HepG2 (cell line): ENCODE data around the gene NAA38. TPM values are rescaled to one million over a fixed set of nuclear protein-coding genes. Genes with fewer than 3 reads are reported as not detected.

ENCODE experiments used
- ATF1 ChIP-seq: IDR thresholded peaks from 2 replicates; pipeline ENCODE4 v1.6.1; 2016; ENCODE audit warnings: mild to moderate bottlenecking, control low read depth
- CBX1 ChIP-seq: IDR thresholded peaks from one replicate; pipeline ENCODE4 v1.6.1; 2016; ENCODE audit warnings: antibody characterized with exemption, low read depth
- GATAD1 ChIP-seq: IDR thresholded peaks from 2 replicates; pipeline ENCODE4 v1.6.1; 2016; ENCODE audit warnings: missing genetic modification reagents, missing compliant biosample characterization
- KDM5A ChIP-seq: fragments of 200-600 bp; sonication (generic); IDR thresholded peaks from 2 replicates; pipeline ENCODE4 v1.7.0; 2018; ENCODE audit warnings: antibody characterized with exemption, mild to moderate bottlenecking, low read length, borderline replicate concordance
- KMT2B ChIP-seq: IDR thresholded peaks from 2 replicates; pipeline ENCODE4 v1.6.1; 2016; ENCODE audit warnings: missing genetic modification reagents, missing compliant biosample characterization
- MED13 ChIP-seq: sonication (generic); formaldehyde crosslinking; IDR thresholded peaks from 2 replicates; pipeline ENCODE4 v1.5.0; 2020; ENCODE audit warnings: missing genetic modification reagents
- NR2F1 ChIP-seq, 2 experiments: fragments of 450-650 bp in 1 of 2; formaldehyde crosslinking in 1 of 2; IDR thresholded peaks; 2 replicates each; pipeline versions ENCODE4 v1.5.0 to v1.6.1; 2016 to 2020; ENCODE audit warnings: mild to moderate bottlenecking in 1 of 2, missing compliant biosample characterization in 1 of 2, missing genetic modification reagents in 1 of 2, moderate library complexity in 1 of 2
- PAX8 ChIP-seq: sonication (generic); formaldehyde crosslinking; IDR thresholded peaks from 2 replicates; pipeline ENCODE4 v1.8.0; 2022; ENCODE audit warnings: mild to moderate bottlenecking, missing genetic modification reagents, borderline replicate concordance
- POLR2AphosphoS2 ChIP-seq: IDR thresholded peaks from 2 replicates; pipeline ENCODE4 v1.6.1; 2011; ENCODE audit warnings: low read depth, low read length, improper control_type of control experiment
- SKI ChIP-seq: fragments of 450-650 bp; IDR thresholded peaks from one replicate; pipeline ENCODE4 v1.6.1; 2018; ENCODE audit warnings: mild to moderate bottlenecking; ENCODE audit not compliant: partially characterized antibody
- ZBTB37 ChIP-seq: sonication (generic); formaldehyde crosslinking; IDR thresholded peaks from 2 replicates; pipeline ENCODE4 v1.4.0; 2020; ENCODE audit warnings: mild to moderate bottlenecking, missing genetic modification reagents
- ZBTB8A ChIP-seq: sonication (generic); formaldehyde crosslinking; IDR thresholded peaks from 2 replicates; pipeline ENCODE4 v1.4.0; 2020; ENCODE audit warnings: mild to moderate bottlenecking, low read depth, missing genetic modification reagents, borderline replicate concordance
- ZC3H13 ChIP-seq: sonication (generic); formaldehyde crosslinking; IDR thresholded peaks from 2 replicates; pipeline ENCODE4 v1.8.1; 2023; ENCODE audit warnings: mild to moderate bottlenecking, missing genetic modification reagents, moderate library complexity
- ZFP36L2 ChIP-seq: sonication (generic); formaldehyde crosslinking; IDR thresholded peaks from 2 replicates; pipeline ENCODE4 v1.4.0; 2020; ENCODE audit warnings: missing genetic modification reagents
- ZNF24 ChIP-seq: fragments of 450-650 bp; IDR thresholded peaks from 2 replicates; pipeline ENCODE4 v1.6.1; 2017; ENCODE audit warnings: antibody characterized with exemption, mild to moderate bottlenecking
- ZNF382 ChIP-seq: sonication (generic); formaldehyde crosslinking; IDR thresholded peaks from 2 replicates; pipeline ENCODE4 v1.5.0; 2020; ENCODE audit warnings: missing genetic modification reagents, mild to moderate bottlenecking, borderline replicate concordance
- ZNF557 ChIP-seq: sonication (generic); formaldehyde crosslinking; IDR thresholded peaks from 2 replicates; pipeline ENCODE4 v1.4.0; 2020; ENCODE audit warnings: missing genetic modification reagents
- ZNF619 ChIP-seq: sonication (generic); formaldehyde crosslinking; IDR thresholded peaks from 2 replicates; pipeline ENCODE4 v1.4.0; 2020; ENCODE audit warnings: mild to moderate bottlenecking, missing genetic modification reagents
- ZNF644 ChIP-seq: IDR thresholded peaks from 2 replicates; pipeline ENCODE4 v1.6.1; 2016; ENCODE audit warnings: low read depth
- ZNF652 ChIP-seq: IDR thresholded peaks from 2 replicates; pipeline ENCODE4 v1.6.1; 2016; ENCODE audit warnings: low read depth, borderline replicate concordance
- ZNF678 ChIP-seq: sonication (generic); formaldehyde crosslinking; IDR thresholded peaks from 2 replicates; pipeline ENCODE4 v1.4.0; 2020; ENCODE audit warnings: mild to moderate bottlenecking, missing genetic modification reagents
- ZNF800 ChIP-seq: sonication (generic); formaldehyde crosslinking; IDR thresholded peaks from 2 replicates; pipeline ENCODE4 v1.4.0; 2020; ENCODE audit warnings: missing genetic modification reagents
- polyA plus RNA-seq, 8 experiments: library from polyadenylated mRNA; depleted of rRNA in 3 of 8; stranded (reverse) in 7 of 8; unstranded in 1 of 8; fragments of >200 nt; fragmentation: Illumina TruSeq in 4 of 8; extraction: Trizol in 4 of 8; gene quantifications; 2 replicates each; pipeline versions ENCODE4 v1.2.1 to v1.2.3, GENCODE V29; 2011 to 2016; ENCODE audit warnings: low read depth in 4 of 8, missing spikeins in 1 of 8, mixed read lengths in 1 of 8; ENCODE audit not compliant: insufficient read depth in 1 of 8
- total RNA-seq, 5 experiments: library from RNA; depleted of rRNA; stranded (reverse); fragments of >200 nt; fragmentation: Illumina TruSeq; extraction: Trizol; gene quantifications; 2 replicates each; pipeline ENCODE4 v1.2.3, GENCODE V29; 2016; ENCODE audit warnings: low read depth in 1 of 5
- TF ChIP-seq, protein P1 (sequence below): sonication (generic); formaldehyde crosslinking; IDR thresholded peaks from 2 replicates; pipeline ENCODE4 v1.4.0; 2020; ENCODE audit warnings: missing genetic modification reagents
- TF ChIP-seq, protein P2 (sequence below): IDR thresholded peaks from 2 replicates; pipeline ENCODE4 v1.6.1; 2016; ENCODE audit warnings: missing biosample characterization, missing genetic modification reagents, low read depth

NAA38 gene
- total and polyA plus RNA-seq, 2 of the 13 experiments (the other 11 are each of a cell fraction or from before 2014, with no cell fraction given): 46.9 to 91.6 TPM

DNA sequence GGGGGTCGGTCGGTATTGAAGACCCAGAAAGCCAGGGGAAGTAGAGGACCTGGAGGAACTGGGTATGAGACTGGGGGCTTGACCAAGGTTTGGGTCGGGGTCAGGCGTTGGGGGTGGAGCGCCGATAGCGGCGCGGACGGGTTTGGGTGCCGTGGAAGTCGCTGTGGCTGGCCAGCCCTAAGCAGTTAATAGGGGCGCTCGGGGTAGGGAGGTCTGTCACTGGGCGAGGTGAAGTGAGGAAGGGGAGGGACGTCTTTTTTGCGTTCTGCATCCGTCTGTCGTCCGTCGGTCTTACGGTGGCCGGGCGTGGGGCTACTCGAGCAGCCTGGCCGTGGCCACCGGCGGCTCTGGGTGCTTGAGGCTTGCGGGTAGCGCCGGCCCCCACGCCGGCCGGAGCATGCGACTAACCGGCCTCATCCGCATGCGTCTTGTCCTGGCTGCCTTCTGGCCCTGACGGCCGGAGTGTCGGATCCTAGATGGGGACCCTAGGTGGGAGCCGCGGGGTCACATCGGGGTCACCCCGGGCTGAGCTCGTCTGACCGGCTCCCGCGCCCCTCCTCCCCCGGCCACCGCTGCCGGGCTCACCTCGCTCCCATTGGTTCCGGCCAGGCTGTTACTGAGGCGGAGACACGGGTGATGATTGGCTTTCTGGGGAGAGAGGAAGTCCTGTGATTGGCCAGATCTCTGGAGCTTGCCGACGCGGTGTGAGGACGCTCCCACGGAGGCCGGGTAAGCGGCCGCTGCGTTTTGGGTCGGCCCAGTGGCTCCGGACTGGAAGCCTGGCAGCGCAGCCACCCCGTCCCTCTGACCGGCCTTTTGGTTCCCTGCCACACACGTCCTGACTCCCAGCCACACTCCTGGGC, 12.8 kb downstream of the NAA38 start (continued):
- TF ChIP-seq ZNF619 (CRISPR knock-in tag) (no peak), MED13 (CRISPR knock-in tag) (no peak), PAX8 (CRISPR knock-in tag) (0 out of 2 replicates have a peak, but pooled peaks have one; percentile 58), SKI (peak; percentile 58), NR2F1 (CRISPR knock-in tag; IDR thresholded peaks at IDR 0.05) (peak; percentile 60 to 74), ATF1 (CRISPR knock-in tag) (no peak), GATAD1 (CRISPR knock-in tag) (peak; percentile 41; the same call in 1 of the 2 replicates), ZNF382 (CRISPR knock-in tag) (no peak), KMT2B (CRISPR knock-in tag) (0 out of 2 replicates have a peak, but pooled peaks have one; percentile 23), ZNF557 (CRISPR knock-in tag) (no peak), ZNF644 (CRISPR knock-in tag) (no peak), ZFP36L2 (CRISPR knock-in tag) (no peak), KDM5A (no peak; the same call in 1 of the 2 replicates), ZNF652 (no peak), ZC3H13 (CRISPR knock-in tag) (0 out of 2 replicates have a peak, but pooled peaks have one; percentile 52), ZBTB8A (CRISPR knock-in tag) (no peak), ZNF24 (no peak), ZBTB37 (no peak), ZNF678 (CRISPR knock-in tag) (no peak), ZNF800 (CRISPR knock-in tag) (no peak), CBX1 (no peak), POLR2AphosphoS2 (no peak)
- TF ChIP-seq, protein P1, sequence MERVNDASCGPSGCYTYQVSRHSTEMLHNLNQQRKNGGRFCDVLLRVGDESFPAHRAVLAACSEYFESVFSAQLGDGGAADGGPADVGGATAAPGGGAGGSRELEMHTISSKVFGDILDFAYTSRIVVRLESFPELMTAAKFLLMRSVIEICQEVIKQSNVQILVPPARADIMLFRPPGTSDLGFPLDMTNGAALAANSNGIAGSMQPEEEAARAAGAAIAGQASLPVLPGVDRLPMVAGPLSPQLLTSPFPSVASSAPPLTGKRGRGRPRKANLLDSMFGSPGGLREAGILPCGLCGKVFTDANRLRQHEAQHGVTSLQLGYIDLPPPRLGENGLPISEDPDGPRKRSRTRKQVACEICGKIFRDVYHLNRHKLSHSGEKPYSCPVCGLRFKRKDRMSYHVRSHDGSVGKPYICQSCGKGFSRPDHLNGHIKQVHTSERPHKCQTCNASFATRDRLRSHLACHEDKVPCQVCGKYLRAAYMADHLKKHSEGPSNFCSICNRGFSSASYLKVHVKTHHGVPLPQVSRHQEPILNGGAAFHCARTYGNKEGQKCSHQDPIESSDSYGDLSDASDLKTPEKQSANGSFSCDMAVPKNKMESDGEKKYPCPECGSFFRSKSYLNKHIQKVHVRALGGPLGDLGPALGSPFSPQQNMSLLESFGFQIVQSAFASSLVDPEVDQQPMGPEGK (CRISPR knock-in tag): peak; percentile 51
- TF ChIP-seq, protein P2, sequence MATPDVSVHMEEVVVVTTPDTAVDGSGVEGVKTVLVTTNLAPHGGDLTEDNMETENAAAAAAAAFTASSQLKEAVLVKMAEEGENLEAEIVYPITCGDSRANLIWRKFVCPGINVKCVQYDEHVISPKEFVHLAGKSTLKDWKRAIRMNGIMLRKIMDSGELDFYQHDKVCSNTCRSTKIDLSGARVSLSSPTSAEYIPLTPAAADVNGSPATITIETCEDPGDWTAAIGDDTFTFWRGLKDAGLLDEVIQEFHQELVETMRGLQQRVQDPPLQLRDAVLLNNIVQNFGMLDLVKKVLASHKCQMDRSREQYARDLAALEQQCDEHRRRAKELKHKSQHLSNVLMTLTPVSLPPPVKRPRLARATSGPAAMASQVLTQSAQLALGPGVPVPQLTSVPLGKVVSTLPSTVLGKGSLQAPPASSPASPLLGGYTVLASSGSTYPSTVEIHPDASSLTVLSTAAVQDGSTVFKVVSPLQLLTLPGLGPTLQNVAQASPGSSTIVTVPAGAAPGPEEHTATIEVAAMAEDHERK (CRISPR knock-in tag): no peak
